HPDE6-E6E7 (cell line): ENCODE results near the gene HOXA4.

Experiments
- DNase-seq: peaks from one replicate; pipeline ENCODE4 v3.0.0; 2011; ENCODE audit warnings: missing footprints; ENCODE audit errors: extremely low spot score

The HOXA4 gene

GRCh38 chr7:27117887-27118491 lies 12.6 kb downstream of the HOXA4 start:
- DNase-seq, result no peak

- DNase-seq, result no peak
Observed at GRCh38 chr7:27116962-27117886, 13.3 kb downstream of the HOXA4 start.

- DNase-seq, result no peak
Observed at GRCh38 chr7:27116031-27116961, 14.3 kb downstream of the HOXA4 start.

GRCh38 chr7:27115221-27116026 lies 15.1 kb downstream of the HOXA4 start:
- no peak for DNase-seq

GRCh38 chr7:27114881-27115220 lies 15.7 kb downstream of the HOXA4 start:
- DNase-seq, result no peak

GRCh38 chr7:27113991-27114769 lies 16.4 kb downstream of the HOXA4 start:
- no peak for DNase-seq

- no peak for DNase-seq
Observed at GRCh38 chr7:27112955-27113949, 17.3 kb downstream of the HOXA4 start.

GRCh38 chr7:27112361-27112760 lies 18.2 kb downstream of the HOXA4 start:
- no peak for DNase-seq

- DNase-seq, result no peak
Observed at GRCh38 chr7:27111751-27112277, 18.7 kb downstream of the HOXA4 start.

- DNase-seq, result no peak
Observed at GRCh38 chr7:27111042-27111750, 19.4 kb downstream of the HOXA4 start.

- no peak for DNase-seq
Observed at GRCh38 chr7:27110186-27111031, 20.1 kb downstream of the HOXA4 start.

- no peak for DNase-seq
Observed at GRCh38 chr7:27109466-27110185, 20.9 kb downstream of the HOXA4 start.

GRCh38 chr7:27108390-27109127 lies 22.0 kb downstream of the HOXA4 start:
- DNase-seq, result no peak

- no peak for DNase-seq
Observed at GRCh38 chr7:27107391-27108381, 22.9 kb downstream of the HOXA4 start.

GRCh38 chr7:27106901-27107240 lies 23.7 kb downstream of the HOXA4 start:
- DNase-seq, result no peak
